Activated naive CD4-positive, alpha-beta T cell (primary cell): ENCODE results near the gene MSI2.
"Not testable (repeated sequence)": the region's sequence is repeated elsewhere in the genome, so short reads cannot be mapped to it uniquely, and the experiment has no call there.

ENCODE experiments used
- DNase-seq, 4 experiments: peaks; one replicate each; lab custom pipeline; 2025; lab: John Stamatoyannopoulos, UW

Gene MSI2

DNA sequence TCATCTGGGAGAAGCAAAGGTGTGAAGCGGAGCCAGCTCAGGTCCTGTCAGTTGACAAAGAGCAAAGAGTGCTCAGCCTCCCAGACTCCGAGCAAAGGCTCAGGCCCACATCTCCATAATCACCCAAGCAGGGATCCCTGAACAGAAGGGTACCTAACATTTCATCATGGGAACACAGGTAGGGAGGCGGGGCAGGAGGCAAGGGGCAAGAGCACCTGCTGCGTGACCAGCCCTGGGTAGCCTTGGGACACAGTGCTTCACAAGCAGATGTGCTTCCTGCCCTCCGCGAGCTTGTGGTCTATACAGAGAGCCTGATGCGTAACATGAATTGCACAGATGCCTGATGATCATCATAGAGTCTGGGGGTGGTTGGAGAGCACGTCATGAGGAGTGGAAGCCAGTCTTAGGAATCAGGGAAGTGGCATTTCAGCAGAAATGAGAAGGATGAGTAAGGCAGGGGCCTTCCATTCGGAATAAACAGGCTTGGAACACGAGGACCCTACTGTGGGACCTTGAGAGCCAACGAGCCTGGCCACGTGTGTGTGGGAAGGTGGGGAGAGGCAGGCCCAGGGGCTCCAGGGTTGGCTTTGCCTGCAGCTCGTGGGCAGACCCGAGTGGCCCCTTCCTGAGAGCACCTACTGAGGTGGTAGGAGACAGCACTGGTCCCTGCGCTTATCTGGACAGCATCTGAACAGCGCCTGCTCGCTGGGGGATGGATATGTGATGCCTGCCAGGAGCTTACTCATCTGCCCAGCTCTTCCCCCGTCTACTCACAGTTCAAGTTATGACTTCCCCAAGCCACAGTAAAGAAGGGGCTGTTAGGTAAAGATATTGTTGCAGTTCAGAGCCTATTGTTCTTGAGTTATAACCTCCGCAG lies 363.0 kb downstream of the MSI2 start:
- DNase-seq: no peak

- no peak for DNase-seq
Measured at GRCh38 chr17:57620576-57620975, 364.3 kb downstream of the MSI2 start.

- DNase-seq: not testable (repeated sequence)
Measured at GRCh38 chr17:57621791-57622190, 365.5 kb downstream of the MSI2 start.

DNA sequence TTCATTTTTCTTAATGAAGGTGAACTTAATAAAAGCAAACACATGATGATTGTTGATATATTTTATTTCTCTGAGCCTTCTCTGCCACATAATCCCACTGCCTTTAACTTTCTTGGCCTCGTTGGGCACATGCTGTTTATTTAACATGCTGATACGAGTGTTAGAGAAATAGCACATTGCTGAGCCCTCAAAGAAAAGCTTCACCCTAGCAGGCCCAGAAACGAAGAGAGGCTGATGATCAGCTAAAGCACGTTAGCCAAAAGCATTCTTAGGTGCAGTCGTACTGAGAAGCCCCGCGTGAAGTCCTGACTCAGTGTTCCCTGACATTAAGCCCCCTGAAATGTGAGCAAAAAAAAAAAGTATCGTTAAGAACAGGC lies 366.0 kb downstream of the MSI2 start:
- no peak for DNase-seq

DNA sequence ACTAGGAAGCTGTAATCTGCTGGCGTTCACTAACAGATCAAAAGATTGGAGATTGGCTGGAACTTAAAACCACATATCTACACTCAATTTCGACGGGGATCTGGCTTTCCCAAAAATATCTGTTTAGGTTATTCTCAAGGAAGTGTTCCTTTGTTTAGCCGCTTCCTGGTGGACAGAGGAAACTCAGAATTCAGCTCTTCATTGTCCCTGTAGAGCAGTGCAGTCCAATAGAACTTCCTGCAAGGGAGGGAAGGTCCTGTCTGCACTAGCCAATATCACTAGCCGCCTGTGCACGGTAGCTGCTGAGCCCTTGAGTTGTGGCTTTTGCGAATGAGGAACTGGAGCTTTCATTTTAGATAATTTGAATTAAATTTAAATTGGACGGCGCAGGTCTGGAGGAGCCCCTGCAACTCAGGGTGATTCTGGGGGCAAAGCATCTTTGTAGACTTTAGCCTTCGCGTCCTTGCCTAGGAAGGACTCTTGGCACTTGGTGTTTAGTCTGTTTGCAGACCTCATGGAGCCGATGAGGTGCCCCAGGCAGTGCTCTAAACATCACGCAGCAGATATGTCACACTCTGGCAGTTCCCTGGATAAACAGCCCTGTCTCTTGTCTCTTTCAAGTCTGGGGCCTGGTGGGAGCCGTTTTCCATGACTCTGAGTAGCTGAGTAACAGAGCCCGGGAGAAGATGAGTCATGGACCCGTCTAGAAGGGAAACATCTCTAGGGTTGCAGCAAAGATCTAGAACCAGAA lies 366.5 kb downstream of the MSI2 start:
- no peak for DNase-seq

DNA sequence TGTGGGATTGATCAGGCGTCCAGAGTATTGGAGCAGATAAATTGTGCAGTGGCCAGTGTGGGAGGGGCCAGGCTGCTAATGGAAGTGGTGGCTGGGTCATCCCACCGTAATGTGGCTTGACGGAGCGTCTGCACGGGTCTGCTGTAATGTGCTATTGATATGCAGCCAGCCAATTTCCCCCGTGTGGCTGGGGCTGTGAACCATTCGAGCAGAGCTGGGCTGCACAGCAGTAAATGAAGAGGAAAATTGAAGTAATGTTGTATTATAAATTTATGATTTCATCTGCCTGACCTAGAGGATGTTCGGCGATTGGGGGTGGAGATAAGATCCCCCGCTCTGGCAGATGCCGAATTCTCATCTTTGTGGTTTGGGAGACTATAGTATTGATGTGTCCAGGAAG lies 367.3 kb downstream of the MSI2 start:
- no peak for DNase-seq

DNA sequence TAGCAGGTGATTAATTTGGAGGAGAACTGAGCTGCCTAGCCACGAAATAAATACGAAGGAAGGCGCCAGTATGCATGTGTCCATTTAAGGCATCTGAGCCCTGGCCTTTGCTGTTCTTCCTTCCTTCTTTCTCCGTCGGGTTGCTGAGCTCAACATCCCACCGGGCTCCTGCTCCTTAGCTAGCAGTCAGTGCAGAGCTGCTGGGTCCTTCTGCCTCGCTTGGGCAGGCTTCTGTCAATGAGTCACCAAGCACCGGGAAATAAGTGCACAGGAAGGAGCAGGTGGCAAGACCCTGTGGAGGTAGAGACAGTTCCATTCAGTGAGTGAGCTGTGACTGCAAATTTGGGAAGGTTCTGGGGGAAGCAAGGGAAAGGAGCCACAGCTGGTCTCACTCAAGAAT lies 368.1 kb downstream of the MSI2 start:
- DNase-seq: no peak

DNA sequence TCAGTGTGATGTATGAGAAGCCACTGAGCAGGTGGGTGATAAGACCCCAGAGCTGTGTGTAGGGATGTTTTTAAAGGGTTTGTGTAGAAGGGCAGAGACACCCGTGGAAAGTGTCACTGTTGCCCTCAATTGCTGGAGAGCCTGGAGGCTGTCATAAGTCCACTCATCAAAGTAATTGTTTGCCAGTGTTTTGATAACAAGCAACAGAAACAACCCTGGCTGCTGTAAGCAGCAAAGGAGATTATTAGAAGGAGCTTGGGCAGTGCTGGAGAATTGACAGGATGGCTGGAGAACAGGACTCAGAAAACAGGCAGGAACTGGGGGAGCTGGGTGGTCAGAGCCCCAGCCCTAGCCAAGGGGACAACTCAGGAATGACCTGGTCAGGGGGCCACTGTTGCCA lies 369.2 kb downstream of the MSI2 start:
- DNase-seq: no peak

DNA sequence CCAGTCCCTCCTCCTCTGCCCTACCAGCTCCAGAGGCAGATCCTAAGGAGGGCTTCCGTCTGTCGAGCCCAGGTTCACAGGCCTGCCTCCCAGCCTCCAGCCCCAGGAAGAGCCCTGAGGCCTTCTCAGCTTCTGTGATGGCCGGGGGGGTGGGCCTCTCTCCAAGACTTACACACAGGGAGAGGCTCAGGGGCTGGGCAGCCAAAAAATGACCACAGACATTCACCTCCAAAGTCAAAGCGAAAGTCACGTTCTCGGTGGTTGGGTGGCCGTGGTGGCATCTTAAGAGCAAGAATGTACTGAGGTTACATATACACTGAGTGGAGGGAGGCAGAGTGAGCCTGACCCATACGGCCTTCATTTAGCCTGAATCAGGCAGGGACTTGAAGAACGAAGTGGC lies 369.6 kb downstream of the MSI2 start:
- no peak for DNase-seq

- DNase-seq: no peak
Measured at GRCh38 chr17:57626520-57627210, 370.3 kb downstream of the MSI2 start.

GRCh38 chr17:57627591-57627990 lies 371.3 kb downstream of the MSI2 start:
- DNase-seq: no peak

DNA sequence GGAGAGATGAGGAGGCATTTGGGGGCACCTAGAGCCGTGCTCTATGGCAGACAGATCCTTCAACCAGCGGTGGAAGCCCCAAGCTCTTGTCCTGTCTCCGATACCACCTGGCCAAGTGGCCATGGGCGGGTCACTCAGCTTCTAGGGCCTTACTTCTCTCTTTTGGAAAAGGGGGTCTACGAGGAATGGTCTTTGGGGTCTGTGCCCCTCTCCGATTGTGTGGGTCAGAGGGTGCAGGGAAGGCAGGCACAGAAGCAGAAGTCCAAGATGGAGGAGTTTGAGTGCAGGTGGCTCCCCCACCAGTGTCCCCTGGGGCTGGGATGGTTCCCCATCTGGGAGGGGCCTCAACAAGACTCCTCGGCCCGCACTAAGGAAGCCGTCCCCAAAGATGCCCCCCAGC lies 372.1 kb downstream of the MSI2 start:
- DNase-seq: no peak

DNA sequence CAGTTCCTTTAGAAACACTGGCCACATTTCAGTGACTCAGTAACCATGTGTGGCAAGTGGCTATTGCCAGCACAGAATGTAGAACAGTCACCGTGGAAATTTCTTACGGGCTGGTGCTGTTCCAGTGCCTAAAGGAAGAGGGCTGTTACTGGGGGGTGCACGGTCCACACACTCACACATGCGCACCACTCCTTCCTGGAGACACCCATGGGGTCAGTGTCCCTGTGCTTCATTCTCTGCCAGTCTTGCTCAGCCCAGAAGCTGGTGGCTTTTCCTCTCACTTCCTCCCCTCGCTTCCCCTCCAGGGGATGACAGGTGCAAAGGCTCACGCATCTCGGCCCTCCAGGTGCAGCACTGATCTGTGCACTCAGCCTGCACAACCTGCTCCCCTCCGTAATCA lies 373.1 kb downstream of the MSI2 start:
- DNase-seq: no peak

GRCh38 chr17:57629886-57630285 lies 373.6 kb downstream of the MSI2 start:
- DNase-seq: no peak

GRCh38 chr17:57630736-57631135 lies 374.4 kb downstream of the MSI2 start:
- DNase-seq: no peak

GRCh38 chr17:57631871-57632270 lies 375.5 kb downstream of the MSI2 start:
- no peak for DNase-seq

- DNase-seq: no peak
Measured at GRCh38 chr17:57632294-57632693, 376.0 kb downstream of the MSI2 start.

DNA sequence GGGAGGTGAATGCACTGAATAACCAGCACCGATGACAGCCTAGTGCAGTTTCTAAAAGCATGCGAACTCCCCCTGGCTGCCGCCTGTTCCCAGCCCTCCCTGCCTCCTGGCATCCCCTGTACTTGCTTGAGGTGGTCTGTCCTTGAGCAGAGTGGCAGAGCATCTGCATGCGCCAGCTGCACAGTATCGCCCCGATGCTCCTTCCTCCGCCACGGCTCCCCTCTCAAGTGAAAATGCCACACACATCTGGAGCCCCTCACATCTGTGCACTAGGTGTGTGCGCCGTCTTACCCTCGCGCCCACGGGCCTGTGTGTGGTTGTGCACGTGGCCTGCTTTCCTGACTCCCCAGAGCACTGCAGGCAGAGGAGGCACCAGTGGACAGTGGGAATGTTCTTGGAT lies 376.9 kb downstream of the MSI2 start:
- DNase-seq: no peak

- no peak for DNase-seq
Measured at GRCh38 chr17:57634713-57635465, 378.6 kb downstream of the MSI2 start.

- DNase-seq: no peak
Measured at GRCh38 chr17:57636274-57636673, 380.0 kb downstream of the MSI2 start.

DNA sequence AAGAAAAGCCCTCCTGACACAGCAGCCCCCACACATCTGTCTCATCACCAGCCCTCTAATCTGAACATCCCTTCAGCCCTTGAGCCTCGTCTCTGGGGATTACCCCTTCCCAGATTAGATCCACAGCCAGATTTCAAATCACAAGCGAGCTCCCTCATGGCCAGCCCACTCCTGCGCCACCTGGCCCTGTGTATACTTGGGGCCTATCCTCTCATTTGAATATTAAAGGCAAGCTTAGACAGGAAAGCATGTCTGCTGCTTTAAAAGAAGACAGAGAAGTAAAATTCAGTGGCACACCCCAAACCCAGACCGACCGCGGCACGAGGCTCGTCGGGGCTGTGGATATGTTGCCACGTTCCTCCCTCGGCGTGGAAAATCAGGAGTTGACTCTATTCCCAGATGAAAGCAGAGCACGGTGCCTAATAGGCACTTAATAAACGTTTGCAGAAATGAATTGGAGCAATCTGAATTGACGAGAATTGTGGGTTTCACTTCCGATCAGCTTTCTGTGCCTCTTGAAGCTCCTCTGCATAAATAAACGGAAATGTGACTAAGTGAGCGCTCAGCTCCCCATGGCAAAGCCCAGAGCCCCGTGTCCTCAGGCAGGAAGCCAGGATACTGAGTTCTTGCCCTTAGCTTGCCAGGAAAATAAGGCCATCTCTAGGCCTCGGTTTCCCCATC lies 380.8 kb downstream of the MSI2 start:
- no peak for DNase-seq

- no peak for DNase-seq
Measured at GRCh38 chr17:57637666-57638010, 381.3 kb downstream of the MSI2 start.
